SKM-1 treated with dmso at 0.1 percent for 144 hours (cell line): ENCODE data around the gene OGFOD3.
"Not testable (repeated sequence)": the region's sequence is repeated elsewhere in the genome, so short reads cannot be mapped to it uniquely, and the experiment has no call there.

Experiments
- DNase-seq: peaks from one replicate; lab custom pipeline; 2025; ENCODE audit not compliant: unreplicated experiment; lab: John Stamatoyannopoulos, UW

Gene OGFOD3

GRCh38 chr17:82388922-82389283 is 29.5 kb downstream of the OGFOD3 start:
- no peak for DNase-seq

GRCh38 chr17:82388223-82388921 is 30.0 kb downstream of the OGFOD3 start:
- no peak for DNase-seq

- DNase-seq = no peak
These were observed 30.7 kb downstream of the OGFOD3 start for GRCh38 chr17:82387705-82388106.

- no peak for DNase-seq
These were observed 31.3 kb downstream of the OGFOD3 start for GRCh38 chr17:82386881-82387704.

GRCh38 chr17:82386255-82386831 is 32.0 kb downstream of the OGFOD3 start:
- DNase-seq = no peak

- DNase-seq = no peak
These were observed 32.7 kb downstream of the OGFOD3 start for GRCh38 chr17:82385559-82386254.

- DNase-seq = no peak
These were observed 33.5 kb downstream of the OGFOD3 start for GRCh38 chr17:82384730-82385481.

GRCh38 chr17:82384051-82384729 is 34.2 kb downstream of the OGFOD3 start:
- DNase-seq = no peak

DNA sequence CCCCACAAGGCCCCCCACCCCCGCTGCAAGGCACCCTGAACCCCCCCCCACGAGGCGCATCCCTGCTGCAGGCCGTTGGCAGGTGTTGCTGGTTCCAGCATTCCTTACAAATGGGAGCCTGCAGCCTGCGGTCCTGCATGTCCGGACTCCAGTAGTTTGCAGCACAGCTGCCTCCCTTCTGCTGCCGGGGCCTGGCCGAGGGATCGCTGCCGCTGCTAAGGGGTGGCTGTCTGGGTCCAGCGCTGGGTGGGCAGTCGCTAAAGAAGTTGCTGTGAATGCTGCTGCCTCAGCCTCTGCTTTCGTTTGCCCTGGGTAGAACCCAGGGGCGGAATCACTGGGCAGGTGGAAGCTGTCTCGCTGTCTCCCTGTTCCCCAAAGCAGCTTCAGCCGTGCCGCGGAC is 35.0 kb downstream of the OGFOD3 start:
- DNase-seq = no peak

- DNase-seq = no peak
These were observed 35.5 kb downstream of the OGFOD3 start for GRCh38 chr17:82382933-82383255.

DNA sequence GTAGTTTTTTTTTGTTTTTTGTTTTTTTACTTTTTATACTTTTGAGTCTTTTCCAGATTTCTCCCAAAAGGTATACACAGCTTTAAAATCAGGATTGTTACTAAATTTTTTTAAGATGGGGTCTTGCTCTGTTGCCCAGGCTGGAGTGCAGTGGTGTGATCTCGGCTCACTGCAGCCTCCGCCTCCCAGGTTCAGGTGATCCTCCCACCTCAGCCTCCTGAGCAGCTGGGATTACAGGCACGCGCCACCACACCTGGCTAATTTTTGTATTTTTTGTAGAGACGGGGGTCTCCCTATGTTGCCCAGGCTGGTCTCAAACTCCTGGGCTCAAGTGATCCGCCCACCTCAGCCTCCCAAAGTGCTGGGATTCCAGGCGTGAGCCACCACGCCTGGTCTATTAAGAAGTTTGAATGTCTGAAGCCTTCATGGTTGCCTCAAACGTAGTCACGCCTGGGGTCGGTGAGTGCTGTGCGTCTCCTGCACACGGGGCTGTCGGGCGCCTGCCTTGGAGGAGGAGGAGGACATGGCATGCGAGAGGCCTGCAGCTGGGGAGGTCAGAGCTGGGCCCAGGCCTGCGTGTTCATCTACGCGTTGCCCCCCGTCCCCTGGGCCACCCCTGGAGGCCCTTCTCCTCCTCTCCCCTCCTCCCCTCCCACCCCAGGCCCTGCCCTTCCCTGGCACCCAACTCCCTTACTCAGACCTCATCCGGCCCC is 36.0 kb downstream of the OGFOD3 start:
- DNase-seq = not testable (repeated sequence)

DNA sequence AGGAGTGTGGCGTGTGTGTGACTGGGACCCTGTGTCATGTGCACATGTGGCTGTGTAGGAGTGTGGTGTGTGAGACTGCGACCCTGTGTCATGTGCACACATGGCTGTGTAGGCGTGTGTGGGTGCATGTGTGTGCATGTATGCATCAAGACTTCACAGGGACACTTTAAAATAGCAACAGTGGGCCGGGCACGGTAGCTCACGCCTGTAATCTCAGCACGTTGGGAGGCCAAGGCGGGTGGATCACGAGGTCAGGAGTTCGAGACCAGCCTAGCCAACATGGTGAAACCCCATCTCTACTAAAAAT is 36.7 kb downstream of the OGFOD3 start:
- DNase-seq = not testable (repeated sequence)

- no peak for DNase-seq
These were observed 37.3 kb downstream of the OGFOD3 start for GRCh38 chr17:82380860-82381702.

DNA sequence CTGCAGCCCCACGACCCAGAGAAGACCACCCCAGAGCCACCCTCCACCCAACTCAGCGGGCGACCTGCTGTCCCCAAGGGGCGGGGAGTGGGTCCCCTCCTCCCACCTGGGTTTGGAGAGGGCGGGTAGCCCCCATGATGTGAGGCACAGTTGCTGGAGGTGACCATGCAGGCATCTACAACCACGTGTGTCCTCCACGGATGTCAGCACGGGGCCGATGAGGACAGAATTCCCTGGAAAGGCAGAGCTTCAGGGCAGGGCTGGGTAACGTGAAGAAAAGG is 39.7 kb downstream of the OGFOD3 start:
- no peak for DNase-seq

- DNase-seq = no peak
These were observed 40.3 kb downstream of the OGFOD3 start for GRCh38 chr17:82377924-82378740.

GRCh38 chr17:82377294-82377693 is 41.1 kb downstream of the OGFOD3 start:
- not testable (repeated sequence) for DNase-seq

GRCh38 chr17:82376042-82376730 is 42.2 kb downstream of the OGFOD3 start:
- no peak for DNase-seq
